HG03108 (cell line): ENCODE measurements around the gene GUCD1.

Experiments used
- ATAC-seq: cut with Tn5 transposase; IDR thresholded peaks from one replicate; pipeline ENCODE4 v1.9.1; 2021; ENCODE audit warnings: moderate library complexity; ENCODE audit not compliant: unreplicated experiment

Gene GUCD1

DNA sequence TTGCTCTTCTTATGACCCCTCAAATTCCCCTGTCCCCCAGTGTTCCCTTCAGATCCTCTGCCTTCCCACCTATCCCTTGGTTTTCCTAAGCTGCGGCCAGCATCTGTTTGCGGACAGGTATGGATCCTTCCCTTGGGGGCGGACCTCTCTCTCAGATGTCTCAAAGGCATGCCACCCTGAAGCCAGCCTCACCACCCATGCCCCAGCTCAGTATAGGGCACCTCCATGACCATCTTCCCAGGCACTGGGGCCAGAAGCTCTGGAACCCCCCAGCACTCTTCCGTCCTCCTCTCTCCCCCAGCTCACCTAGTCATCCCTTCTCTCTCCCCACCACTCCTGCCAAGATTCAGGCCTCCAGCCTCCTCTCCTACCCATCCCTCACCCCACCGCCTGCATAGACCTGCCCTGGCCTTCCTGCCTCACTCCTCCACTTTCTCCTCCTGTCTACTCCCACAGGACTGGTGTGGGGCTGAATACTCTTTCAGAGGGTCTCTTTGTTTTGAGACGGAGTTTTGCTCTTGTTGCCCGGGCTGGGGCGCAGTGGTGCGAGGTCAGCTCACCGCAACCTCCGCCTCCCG, 35.7 kb upstream of the GUCD1 start:
- no peak for ATAC-seq

GRCh38 chr22:24589518-24590030, 34.6 kb upstream of the GUCD1 start:
- ATAC-seq, result no peak

DNA sequence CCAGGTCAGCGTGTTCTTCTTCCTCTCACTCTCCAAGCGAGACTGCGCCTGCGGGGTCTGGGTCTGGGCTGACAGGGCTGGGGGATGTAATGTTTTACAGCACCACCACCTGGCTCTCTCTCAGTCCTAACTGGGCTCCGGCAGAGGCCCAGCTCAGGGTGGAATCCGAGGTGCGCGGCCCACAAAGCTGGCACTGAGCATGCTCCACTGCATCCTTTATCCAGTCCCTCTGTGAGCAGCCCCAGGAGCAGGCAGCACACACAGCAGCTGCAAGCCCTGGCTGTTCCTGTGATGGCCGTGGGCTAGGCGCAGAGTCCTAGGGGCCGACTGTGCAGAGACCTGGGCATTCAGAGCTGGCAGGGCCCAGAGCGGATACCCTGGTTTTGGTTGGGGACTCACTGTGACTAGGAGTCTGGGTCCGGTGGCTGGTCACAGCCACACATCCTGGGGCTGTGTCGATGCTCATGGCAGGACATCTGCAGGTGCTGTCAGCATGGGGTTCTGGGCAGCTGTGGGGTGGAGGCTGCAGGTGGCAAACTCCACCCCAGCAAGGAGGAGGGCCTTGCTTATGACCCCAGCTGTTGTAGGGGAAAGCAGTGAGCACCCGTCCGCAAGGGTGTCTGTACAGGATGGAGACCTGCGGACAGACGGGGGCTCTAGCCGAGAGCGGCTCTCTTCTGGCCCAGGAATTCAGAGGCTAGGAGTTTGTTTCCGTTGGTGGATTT, 34.0 kb upstream of the GUCD1 start:
- ATAC-seq, result no peak

GRCh38 chr22:24588381-24588756, 33.4 kb upstream of the GUCD1 start:
- ATAC-seq, result no peak

GRCh38 chr22:24587948-24588347, 33.0 kb upstream of the GUCD1 start:
- no peak for ATAC-seq

GRCh38 chr22:24587251-24587650, 32.3 kb upstream of the GUCD1 start:
- ATAC-seq, result no peak

DNA sequence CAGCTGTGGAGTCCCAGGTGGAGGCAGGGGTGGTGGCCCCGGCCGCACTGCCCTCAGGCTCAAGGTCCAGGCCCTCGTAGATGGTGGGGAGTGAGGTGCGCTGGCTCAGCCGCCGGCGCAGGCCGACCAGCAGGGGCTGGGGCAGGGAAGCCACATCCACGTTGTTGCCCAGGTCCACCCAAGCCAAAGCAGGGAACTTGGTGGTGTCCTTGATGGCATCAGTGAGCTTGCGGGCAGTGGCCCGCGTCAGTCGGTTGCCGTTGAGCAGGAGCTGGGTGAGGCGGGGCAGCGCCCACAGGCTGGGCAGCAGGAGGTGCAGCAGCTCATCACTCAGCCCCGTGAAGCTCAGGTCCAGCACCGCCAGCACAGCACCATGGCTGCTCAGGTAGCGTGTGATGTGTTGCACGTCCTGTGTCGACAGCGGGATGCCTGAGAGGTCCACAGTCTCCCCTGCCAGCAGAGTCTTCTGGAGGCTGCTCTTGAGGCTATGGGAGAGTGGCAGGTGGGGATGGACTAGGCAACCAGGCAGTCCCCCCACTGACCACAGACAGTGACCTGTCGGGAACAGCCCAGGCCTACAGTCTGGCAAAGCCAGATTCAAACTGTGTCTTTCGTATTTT, 31.1 kb upstream of the GUCD1 start:
- ATAC-seq, result no peak

DNA sequence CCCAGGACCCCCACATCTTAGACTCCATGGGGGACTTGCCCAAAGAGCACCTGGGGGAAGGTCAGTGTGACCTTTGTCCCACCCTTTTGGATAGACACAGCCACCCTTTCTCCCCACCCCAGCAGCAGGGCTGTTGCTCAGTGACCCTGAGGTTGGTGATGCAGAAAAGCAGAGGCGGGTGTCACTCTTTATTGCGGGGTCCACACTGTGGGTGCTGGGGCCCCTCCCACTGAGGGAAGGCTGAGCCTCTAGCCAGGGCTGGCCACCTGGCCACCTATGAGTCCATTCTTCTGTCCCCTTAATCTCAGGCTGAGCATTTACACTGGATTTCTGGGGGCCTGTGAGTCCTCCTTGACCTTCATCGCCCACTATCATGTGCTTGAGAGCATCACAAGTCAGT, 30.5 kb upstream of the GUCD1 start:
- ATAC-seq, result no peak

- no peak for ATAC-seq
Measured at GRCh38 chr22:24584871-24585411, 30.0 kb upstream of the GUCD1 start.

GRCh38 chr22:24584166-24584790, 29.3 kb upstream of the GUCD1 start:
- ATAC-seq, result no peak

GRCh38 chr22:24583221-24584165, 28.6 kb upstream of the GUCD1 start:
- no peak for ATAC-seq

GRCh38 chr22:24582056-24582814, 27.3 kb upstream of the GUCD1 start:
- ATAC-seq, result no peak

DNA sequence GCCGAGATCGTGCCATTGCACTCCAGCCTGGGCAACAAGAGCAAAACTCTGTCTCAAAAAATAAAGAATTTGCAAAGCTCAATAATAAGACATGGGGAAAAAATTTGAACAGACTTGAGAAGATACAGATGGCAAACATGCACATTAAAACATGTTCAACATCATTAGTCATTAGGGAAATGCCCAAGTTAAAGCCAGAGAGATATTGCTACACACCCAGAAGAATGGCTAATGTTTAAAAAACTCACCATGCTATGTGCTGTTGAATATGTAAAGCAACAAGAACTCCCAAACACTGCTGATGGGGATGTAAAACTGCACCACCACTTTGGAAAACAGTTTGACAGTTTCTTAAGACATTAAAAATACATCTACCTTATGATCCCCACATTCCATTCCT, 25.3 kb upstream of the GUCD1 start:
- ATAC-seq, result no peak

- no peak for ATAC-seq
Measured at GRCh38 chr22:24579258-24579601, 24.3 kb upstream of the GUCD1 start.

GRCh38 chr22:24578355-24579257, 23.7 kb upstream of the GUCD1 start:
- ATAC-seq, result no peak

- ATAC-seq, result no peak
Measured at GRCh38 chr22:24576778-24577177, 21.8 kb upstream of the GUCD1 start.

DNA sequence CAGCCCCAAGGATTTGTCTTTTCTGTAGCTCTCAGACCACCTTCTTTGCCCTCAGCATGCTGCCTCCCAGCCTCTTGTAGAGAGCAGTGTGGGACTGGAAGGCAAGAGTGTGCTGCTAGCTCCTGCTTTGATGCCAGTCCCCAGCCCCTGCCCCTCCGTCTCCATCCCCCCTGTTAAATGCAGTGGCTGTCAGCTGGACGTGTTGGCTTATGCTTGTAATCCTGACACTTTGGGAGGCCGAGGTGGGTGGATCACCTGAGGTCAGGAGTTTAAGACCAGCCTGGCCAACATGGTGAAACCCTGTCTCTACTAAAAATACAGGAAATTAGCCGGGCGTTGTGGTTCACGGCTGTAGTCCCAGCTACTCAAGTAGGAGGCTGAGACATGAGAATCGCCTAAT, 16.3 kb upstream of the GUCD1 start:
- ATAC-seq, result no peak

DNA sequence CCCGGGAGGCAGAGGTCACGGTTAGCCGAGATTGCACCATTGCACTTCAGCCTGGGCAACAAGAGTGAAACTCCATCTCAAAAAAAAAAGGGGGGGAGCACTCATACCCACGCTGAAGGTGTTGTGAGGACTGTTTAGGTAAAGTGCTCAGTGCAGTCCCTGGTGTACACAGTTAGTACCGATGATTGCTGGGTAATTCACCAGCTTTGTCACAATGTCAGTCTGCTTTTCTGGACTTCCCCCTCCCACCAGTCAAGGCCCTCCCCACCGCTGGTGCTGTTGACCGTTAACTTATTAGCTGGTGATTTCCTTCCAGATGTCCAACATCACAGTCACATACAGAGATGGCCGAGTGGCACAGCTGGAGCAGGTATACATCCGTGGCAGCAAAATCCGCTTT, 12.7 kb upstream of the GUCD1 start:
- ATAC-seq, result no peak
